ENCODE results near the gene RASGEF1C. TPM values are rescaled to one million over a fixed set of nuclear protein-coding genes. Genes with fewer than 3 reads are reported as not detected.

Gene RASGEF1C
- total RNA-seq, 2 experiments from 2014 or later: not detected

DNA sequence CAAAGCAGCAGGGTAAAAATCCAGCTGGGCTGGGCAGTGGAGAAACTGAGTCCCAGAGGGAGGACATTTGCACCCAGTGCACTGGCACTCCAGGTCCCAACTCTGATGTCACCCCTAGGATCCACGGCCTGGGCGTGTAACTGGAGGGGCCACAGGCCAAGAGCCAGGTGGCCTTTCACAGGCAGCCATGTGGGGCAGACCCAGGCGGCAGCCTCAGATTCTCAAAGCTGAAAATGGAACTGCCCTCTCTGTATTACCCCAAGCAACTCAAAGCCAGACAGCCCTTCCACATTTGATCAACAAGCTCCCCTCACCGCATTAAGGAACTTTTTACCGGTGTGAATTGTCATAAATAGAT is 46.7 kb downstream of the RASGEF1C start:
- Histone ChIP-seq H3K4me3 (ENCODE audit: low read depth, low read length, poor library complexity, severe bottlenecking) (no peak overlapping the region), H3K79me2 (ENCODE audit: insufficient read depth, low read depth, low read length) (no peaks in the 10 kb centered on the region), H3K4me2 (ENCODE audit: low read length) (no peak overlapping the region), H3K36me3 (ENCODE audit: insufficient read depth, low read length) (no peaks in the 10 kb centered on the region), H3K9me2 (ENCODE audit: insufficient read depth, low read length) (no peaks in the 10 kb centered on the region), H3K4me1 (ENCODE audit: insufficient read depth, low read length, poor library complexity, severe bottlenecking) (no peaks in the 10 kb centered on the region), H3K9me3 (ENCODE audit: low read length) (no peaks in the 10 kb centered on the region), H2AFZ (ENCODE audit: low read length) (no peak overlapping the region), H3K27ac (ENCODE audit: low read depth, low read length, poor library complexity, severe bottlenecking) (no peak overlapping the region), H4K20me1 (ENCODE audit: insufficient read depth, low read length) (no peaks in the 10 kb centered on the region)
- BruUV-seq (replicated peaks): no TSS peak
- ChIA-PET POLR2A (no interaction called here), CTCF (ENCODE audit: unreplicated experiment) (no interaction called here)
- TF ChIP-seq, protein P1, sequence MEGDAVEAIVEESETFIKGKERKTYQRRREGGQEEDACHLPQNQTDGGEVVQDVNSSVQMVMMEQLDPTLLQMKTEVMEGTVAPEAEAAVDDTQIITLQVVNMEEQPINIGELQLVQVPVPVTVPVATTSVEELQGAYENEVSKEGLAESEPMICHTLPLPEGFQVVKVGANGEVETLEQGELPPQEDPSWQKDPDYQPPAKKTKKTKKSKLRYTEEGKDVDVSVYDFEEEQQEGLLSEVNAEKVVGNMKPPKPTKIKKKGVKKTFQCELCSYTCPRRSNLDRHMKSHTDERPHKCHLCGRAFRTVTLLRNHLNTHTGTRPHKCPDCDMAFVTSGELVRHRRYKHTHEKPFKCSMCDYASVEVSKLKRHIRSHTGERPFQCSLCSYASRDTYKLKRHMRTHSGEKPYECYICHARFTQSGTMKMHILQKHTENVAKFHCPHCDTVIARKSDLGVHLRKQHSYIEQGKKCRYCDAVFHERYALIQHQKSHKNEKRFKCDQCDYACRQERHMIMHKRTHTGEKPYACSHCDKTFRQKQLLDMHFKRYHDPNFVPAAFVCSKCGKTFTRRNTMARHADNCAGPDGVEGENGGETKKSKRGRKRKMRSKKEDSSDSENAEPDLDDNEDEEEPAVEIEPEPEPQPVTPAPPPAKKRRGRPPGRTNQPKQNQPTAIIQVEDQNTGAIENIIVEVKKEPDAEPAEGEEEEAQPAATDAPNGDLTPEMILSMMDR (conservative IDR thresholded peaks at IDR 0.05; ENCODE audit: low read length): no peak
- no peak for TF ChIP-seq EZH2phosphoT487 (IDR thresholded peaks at IDR 0.05; ENCODE audit: borderline replicate concordance, low read depth, low read length)
- DNase-seq (ENCODE audit: low spot score): no peak
- intact Hi-C loops (cut with micrococcal nuclease; ENCODE audit: unreplicated experiment): no loop called here

DNA sequence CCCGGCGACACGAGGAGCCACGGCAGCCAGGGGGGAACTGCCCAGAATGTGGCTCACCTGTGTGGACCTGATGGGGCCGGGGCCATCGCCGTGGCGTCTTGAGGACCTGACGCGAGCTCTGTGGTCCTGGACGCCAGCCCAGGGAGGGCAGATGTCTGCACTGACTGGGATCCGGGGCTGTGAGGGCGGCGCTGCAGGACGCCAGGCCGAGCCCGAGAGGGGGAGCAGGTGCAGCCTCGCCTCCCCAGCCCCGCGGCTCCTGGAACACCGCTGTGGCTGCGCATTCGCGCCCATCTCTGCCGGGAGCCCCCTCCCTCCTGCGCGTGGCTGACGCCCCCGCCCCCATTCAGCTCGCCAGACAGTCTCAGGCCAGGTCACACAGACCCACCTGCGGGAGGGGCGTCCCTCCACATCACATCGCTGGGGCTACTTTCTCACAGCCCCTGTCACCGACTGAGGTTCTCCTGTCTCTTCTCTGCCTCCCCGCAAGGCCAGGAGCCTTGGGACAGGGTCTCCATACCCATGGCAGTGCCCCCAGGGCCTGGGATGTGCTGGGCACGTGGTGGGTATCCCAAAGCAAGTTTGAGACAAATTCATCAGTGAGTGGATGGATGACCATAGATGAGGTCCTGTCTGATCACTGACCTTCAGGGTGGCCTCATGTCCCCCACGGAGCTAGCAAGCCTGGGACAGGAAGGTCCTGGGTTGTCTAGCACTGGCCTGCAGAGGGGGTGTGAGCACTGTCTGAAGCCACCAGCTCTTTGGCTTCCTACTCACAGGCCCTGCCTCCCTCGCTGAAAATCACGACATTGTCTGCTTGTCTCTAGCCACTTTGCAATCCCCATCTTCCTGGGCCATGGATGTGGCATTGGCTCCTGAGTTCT is 47.3 kb downstream of the RASGEF1C start:
- H3K9me3 ChIP-seq (ENCODE audit: low read length): no peaks in the 10 kb centered on the region
- no peak for DNase-seq (ENCODE audit: low spot score)
- no peak overlapping the region for H3K4me3 ChIP-seq (ENCODE audit: low read depth, low read length, poor library complexity, severe bottlenecking)
- H3K4me2 ChIP-seq (ENCODE audit: low read length): no peak overlapping the region
- H3K79me2 ChIP-seq (ENCODE audit: insufficient read depth, low read depth, low read length): no peaks in the 10 kb centered on the region
- no TSS peak for BruUV-seq (replicated peaks)
- H3K4me1 ChIP-seq (ENCODE audit: insufficient read depth, low read length, poor library complexity, severe bottlenecking): no peaks in the 10 kb centered on the region
- CTCF ChIA-PET (ENCODE audit: unreplicated experiment): no interaction called here
- no peaks in the 10 kb centered on the region for H3K9me2 ChIP-seq (ENCODE audit: insufficient read depth, low read length)
- intact Hi-C loops (cut with micrococcal nuclease; ENCODE audit: unreplicated experiment): no loop called here
- no peaks in the 10 kb centered on the region for H4K20me1 ChIP-seq (ENCODE audit: insufficient read depth, low read length)
- no peaks in the 10 kb centered on the region for H3K36me3 ChIP-seq (ENCODE audit: insufficient read depth, low read length)
- POLR2A ChIA-PET: no interaction called here
- no peak overlapping the region for H3K27ac ChIP-seq (ENCODE audit: low read depth, low read length, poor library complexity, severe bottlenecking)
- no peak overlapping the region for H2AFZ ChIP-seq (ENCODE audit: low read length)
- TF ChIP-seq EZH2phosphoT487 (IDR thresholded peaks at IDR 0.05; ENCODE audit: borderline replicate concordance, low read depth, low read length): no peak
- TF ChIP-seq, protein P1 (conservative IDR thresholded peaks at IDR 0.05; ENCODE audit: low read length): 0 out of 2 replicates have a peak, but pooled peaks have one; percentile 19

DNA sequence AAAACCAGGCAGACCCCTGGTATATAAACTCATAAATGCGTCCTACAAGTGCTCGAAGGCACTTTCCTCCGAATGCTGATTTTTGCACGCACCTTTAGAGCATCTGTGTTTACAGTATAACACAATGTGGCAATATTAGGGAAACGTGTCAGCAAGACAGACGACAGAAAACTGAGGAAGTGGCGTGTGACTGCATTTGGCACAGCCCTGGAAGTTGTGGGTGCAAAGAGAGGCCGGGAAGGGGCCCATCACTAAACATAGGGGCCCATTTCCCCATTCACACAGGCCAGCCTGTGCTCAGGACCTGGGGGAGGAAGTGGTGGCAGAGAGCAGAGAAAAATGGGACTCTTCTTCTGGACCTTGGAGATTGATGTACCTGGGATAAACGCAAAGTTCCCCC is 48.2 kb downstream of the RASGEF1C start:
- no peaks in the 10 kb centered on the region for H3K4me1 ChIP-seq (ENCODE audit: insufficient read depth, low read length, poor library complexity, severe bottlenecking)
- H4K20me1 ChIP-seq (ENCODE audit: insufficient read depth, low read length): no peaks in the 10 kb centered on the region
- no peak overlapping the region for H3K4me2 ChIP-seq (ENCODE audit: low read length)
- TF ChIP-seq, protein P1 (conservative IDR thresholded peaks at IDR 0.05; ENCODE audit: low read length): no peak
- no peak for TF ChIP-seq EZH2phosphoT487 (IDR thresholded peaks at IDR 0.05; ENCODE audit: borderline replicate concordance, low read depth, low read length)
- no peak overlapping the region for H2AFZ ChIP-seq (ENCODE audit: low read length)
- ChIA-PET CTCF (ENCODE audit: unreplicated experiment) (no interaction called here), POLR2A (no interaction called here)
- BruUV-seq (replicated peaks): no TSS peak
- DNase-seq (ENCODE audit: low spot score): no peak
- no peaks in the 10 kb centered on the region for H3K9me3 ChIP-seq (ENCODE audit: low read length)
- intact Hi-C loops (cut with micrococcal nuclease; ENCODE audit: unreplicated experiment): no loop called here
- H3K4me3 ChIP-seq (ENCODE audit: low read depth, low read length, poor library complexity, severe bottlenecking): no peak overlapping the region
- no peaks in the 10 kb centered on the region for H3K9me2 ChIP-seq (ENCODE audit: insufficient read depth, low read length)
- no peaks in the 10 kb centered on the region for H3K79me2 ChIP-seq (ENCODE audit: insufficient read depth, low read depth, low read length)
- H3K36me3 ChIP-seq (ENCODE audit: insufficient read depth, low read length): no peaks in the 10 kb centered on the region
- no peak overlapping the region for H3K27ac ChIP-seq (ENCODE audit: low read depth, low read length, poor library complexity, severe bottlenecking)
